K562 (cell line): ENCODE results near the gene FAM117A. TPM values are rescaled to one million over a fixed set of nuclear protein-coding genes. Genes with fewer than 3 reads are reported as not detected.

Source experiments
- ATAC-seq: fragments of 200-7000 bp; cut with Tn5 transposase; 3 replicates; pipeline ENCODE4 v1.9.1; 2020; ENCODE audit warnings: moderate library complexity
- BruUV-seq: library from RNA; stranded (reverse); fragments of 400-500 nt; replicated peaks from 2 replicates; lab custom pipeline; 2021; lab: Mats Ljungman, UMichigan
- CTCF ChIA-PET: fragments of 300-600 bp; formaldehyde crosslinking; extraction: SDS; loops from one replicate; lab custom pipeline; 2021; ENCODE audit warnings: low intra/inter-chr PET ratio; lab: Yijun Ruan, JAX
- POLR2A ChIA-PET: fragments of 300-600, 350-650 bp; sonication (Branson Sonifier 250); formaldehyde crosslinking; extraction: SDS; loops from one replicate; lab custom pipeline; 2021; ENCODE audit warnings: antibody characterized with exemption, inconsistent platforms; lab: Yijun Ruan, JAX
- DNase-seq, 4 experiments: peaks; one replicate each; pipeline versions ENCODE4 v3.0.0 to v3.0.0-alpha.2; 2011 to 2018; ENCODE audit warnings: low spot score in 3 of 4, mixed read lengths in 3 of 4; ENCODE audit errors: extremely low read depth in 1 of 4
- FAIRE-seq: peaks from 2 replicates; lab custom pipeline; 2011; peaks lifted over from hg19 to GRCh38; lab: Jason Lieb, UNC
- H2AFZ ChIP-seq: 2 replicates; pipeline ENCODE4 v1.6.0; 2011; ENCODE audit warnings: low read depth, low read length, control low read depth, inconsistent platforms
- H3K27ac ChIP-seq: fragments of 200-600 bp; 3 replicates; pipeline ENCODE4 v1.8.0; 2011; ENCODE audit warnings: low read depth, mild to moderate bottlenecking, control low read depth, inconsistent platforms, low read length, moderate library complexity, mixed read lengths; ENCODE audit errors: extremely low read depth
- H3K27me3 ChIP-seq, 2 experiments: fragments of 300-600 bp in 1 of 2; 2 replicates in 1 of 2; 3 replicates in 1 of 2; pipeline versions ENCODE4 v1.6.0 to v1.8.0; 2011; ENCODE audit warnings: inconsistent platforms in 2 of 2, low read length in 2 of 2, mild to moderate bottlenecking in 1 of 2, mixed read lengths in 1 of 2, moderate library complexity in 1 of 2; ENCODE audit not compliant: control insufficient read depth in 2 of 2, insufficient read depth in 2 of 2
- H3K36me3 ChIP-seq: fragments of 300-600 bp; 3 replicates; pipeline ENCODE4 v1.8.0; 2011; ENCODE audit warnings: mild to moderate bottlenecking, low read length, inconsistent platforms; ENCODE audit not compliant: control insufficient read depth, insufficient read depth
- H3K4me1 ChIP-seq, 2 experiments: fragments of 200-600 bp in 1 of 2; replicated peaks in 1 of 2; 2 replicates in 1 of 2; 3 replicates in 1 of 2; pipeline versions ENCODE4 v1.5.1 to v1.8.0; 2011; ENCODE audit warnings: inconsistent platforms in 2 of 2, low read length in 2 of 2, mild to moderate bottlenecking in 1 of 2, mixed read lengths in 1 of 2, moderate library complexity in 1 of 2; ENCODE audit not compliant: control insufficient read depth in 2 of 2, insufficient read depth in 2 of 2
- H3K4me2 ChIP-seq: 2 replicates; pipeline ENCODE4 v1.6.1; 2011; ENCODE audit warnings: low read length, control low read depth, inconsistent platforms, mixed read lengths; ENCODE audit not compliant: insufficient read depth
- H3K4me3 ChIP-seq: fragments of 200-600 bp; sonication (generic), shearing (Covaris generic); 2 replicates; pipeline ENCODE4 v1.5.1; 2016; ENCODE audit warnings: control low read depth, inconsistent platforms
- H3K79me2 ChIP-seq: fragments of 200-600 bp; 3 replicates; pipeline ENCODE4 v1.8.0; 2011; ENCODE audit warnings: low read length, inconsistent platforms; ENCODE audit not compliant: control insufficient read depth, insufficient read depth
- H3K9ac ChIP-seq, 2 experiments: 2 replicates each; pipeline versions ENCODE4 v1.6.0 to v1.6.1; 2011; ENCODE audit warnings: low read depth in 2 of 2, low read length in 2 of 2, control low read depth in 1 of 2, inconsistent platforms in 1 of 2, mild to moderate bottlenecking in 1 of 2, mixed read lengths in 1 of 2; ENCODE audit not compliant: insufficient read depth in 1 of 2
- H3K9me1 ChIP-seq: one replicate; pipeline ENCODE4 v1.6.0; 2011; ENCODE audit warnings: inconsistent platforms, mild to moderate bottlenecking, low read length, moderate library complexity; ENCODE audit not compliant: control insufficient read depth, insufficient read depth
- H3K9me3 ChIP-seq: replicated peaks from 2 replicates; pipeline ENCODE4 v1.5.1; 2011; ENCODE audit warnings: low read depth, low read length, inconsistent platforms; ENCODE audit not compliant: control insufficient read depth, insufficient read depth
- H4K20me1 ChIP-seq: replicated peaks from 2 replicates; pipeline ENCODE4 v1.6.1; 2011; ENCODE audit warnings: low read length, inconsistent platforms, mixed read lengths; ENCODE audit not compliant: control insufficient read depth, insufficient read depth
- ADNP ChIP-seq: fragments of 200-800 bp; sonication (Bioruptor generic); IDR thresholded peaks from 2 replicates; pipeline ENCODE4 v1.6.1; 2016; ENCODE audit warnings: missing genetic modification characterization, missing compliant biosample characterization
- EWSR1 ChIP-seq: fragments of 450-650 bp; IDR thresholded peaks from 2 replicates; pipeline ENCODE4 v1.6.1; 2018; ENCODE audit warnings: borderline replicate concordance, mild to moderate bottlenecking, low read depth, moderate library complexity; ENCODE audit not compliant: partially characterized antibody
- HNRNPUL1 ChIP-seq: fragments of 200-400 bp; formaldehyde crosslinking; IDR thresholded peaks from 2 replicates; pipeline ENCODE4 v1.6.1; 2017; ENCODE audit warnings: low read length
- MBD1 ChIP-seq: fragments of 250-450 bp; sonication (Bioruptor Pico); IDR thresholded peaks from 2 replicates; pipeline ENCODE4 v1.8.0; 2022; ENCODE audit warnings: inconsistent platforms
- RBM25 ChIP-seq: fragments of 200-400 bp; formaldehyde crosslinking; IDR thresholded peaks from 2 replicates; pipeline ENCODE4 v1.6.1; 2018; ENCODE audit warnings: low read length, low read depth, moderate library complexity; ENCODE audit not compliant: severe bottlenecking
- TCF15 ChIP-seq: fragments of 250-450 bp; sonication (Bioruptor Pico); IDR thresholded peaks from 2 replicates; pipeline ENCODE4 v1.8.0; 2022; ENCODE audit warnings: moderate library complexity, mild to moderate bottlenecking, inconsistent platforms
- XRCC3 ChIP-seq: fragments of 450-650 bp; IDR thresholded peaks from 2 replicates; pipeline ENCODE4 v1.6.1; 2017; ENCODE audit warnings: mild to moderate bottlenecking, moderate library complexity
- ZFP36 ChIP-seq: fragments of 150-350 bp; IDR thresholded peaks from 2 replicates; pipeline ENCODE4 v1.6.1; 2018; ENCODE audit warnings: low read length, low read depth; ENCODE audit not compliant: partially characterized antibody
- WGBS: fragments of 100-300 bp; shearing (Covaris generic); methylation state at CpG from one replicate; pipeline ENCODE4 v1.1.6; 2016; ENCODE audit warnings: low coverage, mixed read lengths; ENCODE audit not compliant: insufficient coverage; ENCODE audit errors: missing lambda C conversion rate; 5-methylcytosine and 5-hydroxymethylcytosine counted together
- in situ Hi-C: fragments of 300-500 bp; cut with MboI; formaldehyde crosslinking; loops from 4 replicates; pipeline ENCODE4 v1.15.0; 2018; ENCODE audit warnings: inconsistent platforms, mixed read lengths
- intact Hi-C: fragments of 100-400 bp; cut with micrococcal nuclease; formaldehyde crosslinking; loops from 2 replicates; pipeline ENCODE4 v1.14.2; 2022
- polyA plus RNA-seq, 8 experiments: library from polyadenylated mRNA; depleted of rRNA in 4 of 8; stranded (reverse) in 5 of 8; unstranded in 3 of 8; fragments of >200 nt; fragmentation: Nextera tagmentation in 2 of 8; fragmentation: Illumina TruSeq in 1 of 8; extraction: Ambion mirVana in 2 of 8; extraction: Trizol in 1 of 8; gene quantifications; 2 replicates each; pipeline versions ENCODE4 v1.2.1 to v1.2.3, GENCODE V29; 2011 to 2014; ENCODE audit warnings: inconsistent platforms in 1 of 8, missing spikeins in 1 of 8
- total RNA-seq, 7 experiments: library from RNA; depleted of rRNA in 6 of 7; stranded (reverse); fragments of >200 nt in 6 of 7; fragmentation: Illumina TruSeq in 2 of 7; extraction: Trizol in 2 of 7; gene quantifications; 2 replicates each; pipeline versions ENCODE4 v1.2.1 to v1.2.3, GENCODE V29; 2011 to 2021; ENCODE audit warnings: low replicate concordance in 1 of 7

FAM117A gene
- total and polyA plus RNA-seq, 9 of the 15 experiments (the other 6 are each of a cell fraction or from before 2014, with no cell fraction given), result 3.1 to 79.7 (median 36.6) TPM

GRCh38 chr17:49730078-49730784 is 33.7 kb downstream of the FAM117A start:
- no peaks in the 10 kb centered on the region for H3K9me3 ChIP-seq
- no TSS peak for BruUV-seq
- FAIRE-seq (no peak), ATAC-seq (no peak), DNase-seq (no peak)
- no peaks in the 10 kb centered on the region for H3K27me3 ChIP-seq
- H3K79me2 ChIP-seq, result peaks cover 84% of the 10 kb centered on the region
- no peak for TF ChIP-seq EWSR1
- TF ChIP-seq RBM25, result peak; percentile 60
- TF ChIP-seq ZFP36, result peak; percentile 93
- no peak overlapping the region for H2AFZ ChIP-seq
- H3K4me1 ChIP-seq, result peaks cover 0 to 8% of the 10 kb centered on the region in 2 experiments; a peak in 4 of 5 replicates
- 80% methylated on average over 4 of the region's 4 CpGs for WGBS
- no peak overlapping the region for H3K4me3 ChIP-seq
- H4K20me1 ChIP-seq, result peaks cover 29% of the 10 kb centered on the region; the same call in 1 of the 2 replicates
- peak overlapping the region in 1 of 2 experiments; percentile 41; a peak in 1 of 4 replicates for H3K9ac ChIP-seq
- H3K4me2 ChIP-seq, result no peak overlapping the region
- H3K27ac ChIP-seq, result no peak overlapping the region
- no peaks in the 10 kb centered on the region for H3K9me1 ChIP-seq
- CTCF ChIA-PET, result no interaction called here
- POLR2A ChIA-PET, result interaction anchor here (0.7 to 2.0 kb wide), 4 partner anchors 10 to 22 kb away, joined by 3 to 7 read pairs (median 5); no protein-coding TSS in a partner anchor
- H3K36me3 ChIP-seq, result peaks cover 87% of the 10 kb centered on the region
- intact Hi-C loops, result no loop called here
- in situ Hi-C loops, result no loop called here

GRCh38 chr17:49729069-49729468 is 34.9 kb downstream of the FAM117A start:
- peaks cover 90% of the 10 kb centered on the region for H3K36me3 ChIP-seq
- intact Hi-C loops, result no loop called here

More at GRCh38 chr17:49729069-49729468, 34.9 kb downstream of the FAM117A start:
- Histone ChIP-seq H3K9ac (peak overlapping the region in 1 of 2 experiments; percentile 66; a peak in 1 of 4 replicates), H3K27ac (no peak overlapping the region; the same call in 2 of the 3 replicates), H3K9me3 (no peaks in the 10 kb centered on the region), H3K4me1 (peaks cover 0 to 8% of the 10 kb centered on the region in 2 experiments; a peak in 4 of 5 replicates), H3K79me2 (peaks cover 84% of the 10 kb centered on the region), H3K9me1 (no peaks in the 10 kb centered on the region), H4K20me1 (peaks cover 36% of the 10 kb centered on the region; the same call in 1 of the 2 replicates), H3K27me3 (no peaks in the 10 kb centered on the region), H3K4me2 (no peak overlapping the region), H3K4me3 (no peak overlapping the region), H2AFZ (no peak overlapping the region)
- in situ Hi-C loops, result no loop called here
- DNase-seq (no peak), ATAC-seq (no peak), FAIRE-seq (no peak)
- POLR2A ChIA-PET, result interaction anchor here (0.7 to 2.5 kb wide), 3 partner anchors 10 to 21 kb away, joined by 3 to 8 read pairs (median 7); no protein-coding TSS in a partner anchor
- WGBS, result 95% methylated on average over 2 of the region's 3 CpGs
- TF ChIP-seq ADNP (tag), result no peak
- no peak for TF ChIP-seq XRCC3
- TF ChIP-seq MBD1 (CRISPR knock-in tag), result no peak
- TF ChIP-seq TCF15 (CRISPR knock-in tag), result no peak
- TF ChIP-seq HNRNPUL1, result no peak
- CTCF ChIA-PET, result no interaction called here
- no TSS peak for BruUV-seq
